Measurements from ENCODE around the gene NOLC1.

DNA sequence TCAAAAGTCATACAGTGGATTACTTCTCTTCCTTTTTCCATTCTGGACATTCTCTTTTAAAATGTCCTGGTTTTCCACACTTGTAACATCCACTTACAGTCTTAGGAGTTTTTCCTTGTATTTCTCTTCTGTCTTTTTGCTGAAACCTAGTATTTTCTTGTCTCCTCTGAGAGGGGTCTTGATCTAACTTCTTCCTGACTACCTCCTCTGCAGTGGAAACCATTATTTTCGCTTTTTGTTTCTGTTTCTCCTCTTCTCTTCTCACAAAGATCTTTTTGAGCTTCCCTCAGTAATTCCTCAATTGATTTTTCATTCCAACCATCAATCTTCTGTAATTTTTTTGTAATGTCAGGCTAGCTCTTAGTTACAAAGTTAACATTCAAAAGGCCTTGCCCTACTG is 50.2 kb downstream of the NOLC1 start:
- TF ChIP-seq NFRKB (IDR thresholded peaks at IDR 0.05) (no peak), ZNF384 (IDR thresholded peaks at IDR 0.05) (no peak), SP1 (IDR thresholded peaks at IDR 0.05) (no peak), FOXA1 (IDR thresholded peaks at IDR 0.05) (no peak), ELF4 (IDR thresholded peaks at IDR 0.05) (no peak), L3MBTL2 (conservative IDR thresholded peaks at IDR 0.05) (no peak), HDGF (IDR thresholded peaks at IDR 0.05; ENCODE audit: borderline replicate concordance) (no peak), PKNOX1 (IDR thresholded peaks at IDR 0.05) (no peak), ARNT (IDR thresholded peaks at IDR 0.05) (no peak), TARDBP (IDR thresholded peaks at IDR 0.05) (no peak)
